MM.1S (cell line): ENCODE measurements around the gene SLC25A22.

Source experiments
- DNase-seq: peaks from one replicate; pipeline ENCODE4 v3.0.0-alpha.2; 2015
- H2AFZ ChIP-seq: fragments of 300-600 bp; sonication (generic); 2 replicates; pipeline ENCODE4 v1.6.0; 2016; ENCODE audit warnings: antibody characterized with exemption, low read length
- H3F3A ChIP-seq: fragments of 300-600 bp; sonication (generic); 2 replicates; pipeline ENCODE4 v1.6.1; 2016; ENCODE audit warnings: mild to moderate bottlenecking, antibody characterized with exemption, low read length, moderate library complexity, mixed read lengths; ENCODE audit not compliant: insufficient read depth
- H3K27ac ChIP-seq: fragments of 300-600 bp; sonication (generic); 2 replicates; pipeline ENCODE4 v1.5.1; 2016; ENCODE audit warnings: mild to moderate bottlenecking, low read length
- H3K27me3 ChIP-seq: fragments of 300-600 bp; sonication (generic); replicated peaks from 2 replicates; pipeline ENCODE4 v1.6.0; 2016; ENCODE audit warnings: low read length; ENCODE audit not compliant: insufficient read depth
- H3K36me3 ChIP-seq: fragments of 300-600 bp; sonication (generic); replicated peaks from 2 replicates; pipeline ENCODE4 v1.6.1; 2016; ENCODE audit warnings: mild to moderate bottlenecking, low read length, mixed read lengths; ENCODE audit not compliant: insufficient read depth
- H3K4me1 ChIP-seq: fragments of 300-600 bp; sonication (generic); 2 replicates; pipeline ENCODE4 v1.6.1; 2016; ENCODE audit warnings: low read length, mixed read lengths
- H3K4me2 ChIP-seq: fragments of 300-600 bp; sonication (generic); 2 replicates; pipeline ENCODE4 v1.6.0; 2016; ENCODE audit warnings: low read depth, low read length
- H3K4me3 ChIP-seq: fragments of 300-600 bp; sonication (generic); 2 replicates; pipeline ENCODE4 v1.5.1; 2016; ENCODE audit warnings: low read length, mixed read lengths
- H3K79me2 ChIP-seq: fragments of 300-600 bp; sonication (generic); 2 replicates; pipeline ENCODE4 v1.6.1; 2016; ENCODE audit warnings: mixed run types, low read length, mixed read lengths
- H3K9ac ChIP-seq: fragments of 300-600 bp; sonication (generic); 2 replicates; pipeline ENCODE4 v1.6.1; 2016; ENCODE audit warnings: low read length, mixed read lengths
- H3K9me2 ChIP-seq: fragments of 300-600 bp; sonication (generic); replicated peaks from 2 replicates; pipeline ENCODE4 v1.6.1; 2016; ENCODE audit warnings: mild to moderate bottlenecking, low read length, mixed read lengths; ENCODE audit not compliant: insufficient read depth
- H3K9me3 ChIP-seq: fragments of 300-600 bp; sonication (generic); replicated peaks from 2 replicates; pipeline ENCODE4 v1.6.1; 2016; ENCODE audit warnings: mild to moderate bottlenecking, low read length, mixed read lengths; ENCODE audit not compliant: insufficient read depth
- H4K20me1 ChIP-seq: fragments of 300-600 bp; sonication (generic); 2 replicates; pipeline ENCODE4 v1.6.1; 2016; ENCODE audit warnings: mild to moderate bottlenecking, low read length, moderate library complexity, mixed read lengths; ENCODE audit not compliant: insufficient read depth
- CTCF ChIP-seq: fragments of 300-600 bp; sonication (generic); IDR thresholded peaks from 2 replicates; pipeline ENCODE4 v1.5.1; 2016; ENCODE audit warnings: antibody characterized with exemption, low read length, mixed read lengths
- EZH2 ChIP-seq: fragments of 300-600 bp; sonication (generic); optimal IDR thresholded peaks from 2 replicates; pipeline ENCODE3; 2017; ENCODE audit warnings: low read depth, mild to moderate bottlenecking, antibody characterized with exemption, low read length, mixed read lengths
- EZH2phosphoT487 ChIP-seq: fragments of 300-600 bp; sonication (generic); IDR thresholded peaks from 2 replicates; pipeline ENCODE4 v1.6.1; 2018; ENCODE audit warnings: antibody characterized with exemption, low read length

SLC25A22 gene

DNA sequence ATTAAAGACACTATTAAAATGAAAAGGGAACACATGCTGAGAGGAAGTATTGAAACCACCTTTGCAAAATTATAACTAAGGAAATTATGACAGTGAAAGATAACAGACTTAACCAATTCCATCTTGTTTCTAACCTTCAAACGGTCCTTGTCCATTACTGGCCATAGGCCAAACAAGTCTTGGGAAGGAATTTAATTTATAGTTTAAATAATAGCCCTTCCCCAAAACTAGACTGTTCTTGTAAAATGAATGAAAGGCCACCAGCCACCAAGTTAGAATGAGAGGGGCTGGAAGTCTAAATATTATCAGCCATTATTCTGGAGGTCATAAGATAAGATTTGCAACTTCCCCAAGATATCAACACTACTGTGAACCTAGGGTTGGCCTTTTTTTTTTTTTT lies 52.7 kb downstream of the SLC25A22 start:
- TF ChIP-seq EZH2phosphoT487 (no peak), CTCF (no peak), EZH2 (no peak)
- no peaks in the 10 kb centered on the region for H3K9me2 ChIP-seq
- no peak overlapping the region for H3K4me3 ChIP-seq
- H3K9ac ChIP-seq = no peak overlapping the region
- no peaks in the 10 kb centered on the region for H3K9me3 ChIP-seq
- DNase-seq = no peak
- no peak overlapping the region for H3K27ac ChIP-seq
- H4K20me1 ChIP-seq = no peaks in the 10 kb centered on the region
- H3K4me1 ChIP-seq = no peaks in the 10 kb centered on the region
- peaks cover 13% of the 10 kb centered on the region for H3F3A ChIP-seq
- no peaks in the 10 kb centered on the region for H3K27me3 ChIP-seq
- H3K36me3 ChIP-seq = no peaks in the 10 kb centered on the region
- no peak overlapping the region for H3K4me2 ChIP-seq
- H3K79me2 ChIP-seq = peaks cover 32% of the 10 kb centered on the region
- no peak overlapping the region for H2AFZ ChIP-seq

- H3K4me1 ChIP-seq = no peaks in the 10 kb centered on the region
- no peak for TF ChIP-seq EZH2
- TF ChIP-seq CTCF = no peak
- no peak for TF ChIP-seq EZH2phosphoT487
- H3K9ac ChIP-seq = no peak overlapping the region
- no peaks in the 10 kb centered on the region for H4K20me1 ChIP-seq
- peaks cover 5% of the 10 kb centered on the region; the same call in 1 of the 2 replicates for H3K27me3 ChIP-seq
- H3K4me3 ChIP-seq = no peak overlapping the region
- H3K9me2 ChIP-seq = no peaks in the 10 kb centered on the region
- peaks cover 9% of the 10 kb centered on the region for H3F3A ChIP-seq
- H3K27ac ChIP-seq = no peak overlapping the region
- DNase-seq = no peak
- no peak overlapping the region for H2AFZ ChIP-seq
- H3K4me2 ChIP-seq = no peak overlapping the region
- peaks cover 5% of the 10 kb centered on the region for H3K79me2 ChIP-seq
- H3K36me3 ChIP-seq = no peaks in the 10 kb centered on the region
- no peaks in the 10 kb centered on the region for H3K9me3 ChIP-seq
These were observed 55.4 kb downstream of the SLC25A22 start for GRCh38 chr11:742571-743201.

DNA sequence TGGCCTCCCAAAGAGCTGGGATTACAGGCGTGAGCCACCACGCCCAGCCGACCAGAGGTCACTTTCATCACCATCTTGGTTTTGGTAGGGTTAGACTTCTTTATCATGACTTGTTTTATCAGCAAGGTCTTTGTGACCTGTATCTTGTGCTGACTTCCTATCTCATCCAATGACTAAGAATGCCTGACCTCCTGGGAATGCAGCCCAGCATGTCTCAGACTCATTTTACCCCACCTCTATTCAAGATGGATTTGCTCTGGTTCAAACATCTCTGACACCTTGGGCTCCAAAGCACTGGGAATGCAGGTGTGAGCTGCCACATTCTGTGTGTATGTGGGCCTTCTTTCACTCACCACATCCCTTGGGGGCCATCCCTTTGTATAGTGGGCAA lies 55.9 kb downstream of the SLC25A22 start:
- no peak for DNase-seq
- Histone ChIP-seq H3K27me3 (peaks cover 10% of the 10 kb centered on the region; the same call in 1 of the 2 replicates), H2AFZ (no peak overlapping the region), H3F3A (peaks cover 9% of the 10 kb centered on the region), H4K20me1 (no peaks in the 10 kb centered on the region), H3K4me3 (no peak overlapping the region), H3K79me2 (no peaks in the 10 kb centered on the region), H3K9me3 (no peaks in the 10 kb centered on the region), H3K9ac (no peak overlapping the region), H3K4me1 (no peaks in the 10 kb centered on the region), H3K4me2 (no peak overlapping the region), H3K27ac (no peak overlapping the region), H3K9me2 (no peaks in the 10 kb centered on the region), H3K36me3 (no peaks in the 10 kb centered on the region)
- TF ChIP-seq CTCF = no peak
- no peak for TF ChIP-seq EZH2phosphoT487
- no peak for TF ChIP-seq EZH2
